GM21723 (cell line): ENCODE results near the gene PITRM1.

Source experiments
- ATAC-seq: cut with Tn5 transposase; IDR thresholded peaks from one replicate; pipeline ENCODE4 v1.9.1; 2021; ENCODE audit warnings: mild to moderate bottlenecking, moderate library complexity; ENCODE audit not compliant: unreplicated experiment

Gene PITRM1

DNA sequence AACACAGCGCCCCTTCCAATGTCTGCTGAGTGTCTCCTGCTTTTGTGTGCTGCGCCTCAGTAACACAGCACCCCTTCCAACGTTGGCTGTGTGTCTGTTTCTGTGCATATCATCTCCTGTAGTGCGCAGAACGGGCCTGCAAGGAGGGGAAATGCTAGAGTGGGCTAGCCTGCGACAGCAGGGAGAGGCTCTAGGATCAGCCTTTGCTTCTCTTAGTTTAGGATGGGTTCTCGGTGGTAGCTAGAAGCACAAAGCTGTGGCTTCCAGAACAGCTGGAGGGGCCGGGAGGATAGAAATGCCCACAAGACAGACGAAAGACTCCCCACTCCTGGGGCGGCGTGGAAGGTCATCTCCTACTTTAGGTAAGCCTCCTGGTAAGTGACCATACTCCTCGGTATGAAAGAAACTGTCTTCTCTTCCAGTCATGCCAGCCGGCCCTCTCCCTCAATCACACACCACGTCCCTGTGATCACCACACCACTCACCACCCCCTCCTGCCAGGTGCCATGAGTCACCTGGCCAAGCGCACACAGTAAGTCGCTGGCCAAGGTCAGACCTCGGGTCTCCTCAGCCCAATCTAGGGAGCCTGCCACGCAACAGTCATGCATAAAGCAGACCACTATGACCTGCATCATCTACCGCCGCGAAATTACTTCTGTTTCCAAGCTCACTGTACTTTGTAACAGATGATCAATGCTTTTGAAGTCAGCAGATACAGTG, 4.8 kb downstream of the PITRM1 start:
- ATAC-seq, result no peak

DNA sequence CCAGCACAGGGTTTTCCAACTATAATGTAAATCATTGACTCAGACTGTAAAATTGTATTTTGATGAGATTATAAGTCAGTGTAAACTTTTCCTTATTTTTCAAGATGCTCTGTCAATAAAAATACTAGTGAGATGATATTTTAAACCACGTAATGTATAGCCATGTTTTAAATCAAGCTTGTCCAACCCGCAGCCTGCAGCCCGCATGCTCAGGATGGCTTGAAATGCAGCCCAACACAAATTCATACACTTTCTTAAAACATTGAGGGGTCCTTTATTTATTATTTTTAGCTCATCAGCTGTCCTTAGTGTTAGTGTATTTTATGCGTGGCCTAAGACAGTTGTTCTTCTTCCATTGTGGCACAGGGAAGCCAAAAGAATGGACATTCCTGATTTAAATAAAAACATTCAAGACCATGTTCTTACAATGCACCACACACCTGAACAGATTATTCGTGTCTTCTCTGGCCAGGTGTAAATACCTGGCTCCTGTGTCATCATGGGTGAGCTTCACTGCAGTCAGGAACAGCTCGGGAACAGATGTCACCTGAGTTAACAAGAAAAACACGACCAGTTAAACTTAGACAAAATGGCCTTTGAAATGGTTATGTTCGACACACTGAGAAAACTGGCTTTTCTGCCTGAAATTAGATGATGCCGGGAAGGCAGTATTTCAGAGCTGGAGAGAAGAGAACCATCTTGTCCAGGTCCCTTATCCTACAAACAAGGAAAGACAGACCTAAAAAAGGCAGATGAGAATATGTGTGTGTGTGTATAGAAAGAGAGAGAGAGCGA, 5.9 kb downstream of the PITRM1 start:
- no peak for ATAC-seq

DNA sequence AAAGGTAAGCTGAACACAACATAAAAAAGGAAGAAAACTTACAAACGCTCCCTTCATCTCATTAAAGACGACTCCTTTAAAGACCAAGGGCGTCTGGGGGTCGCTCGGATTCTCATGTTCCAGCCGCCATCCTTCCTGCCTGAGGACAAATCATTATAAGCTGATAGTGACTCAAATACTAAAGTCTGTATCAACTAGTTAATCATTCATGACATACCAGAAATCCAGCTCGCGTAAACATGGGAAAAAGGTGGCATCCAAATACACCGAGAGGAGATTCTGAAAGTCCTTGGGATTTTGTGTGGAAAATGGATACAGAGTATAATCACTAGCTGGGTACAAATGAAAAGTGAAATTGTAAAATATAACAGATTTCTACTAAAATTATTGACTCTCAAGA, 7.4 kb downstream of the PITRM1 start:
- no peak for ATAC-seq

DNA sequence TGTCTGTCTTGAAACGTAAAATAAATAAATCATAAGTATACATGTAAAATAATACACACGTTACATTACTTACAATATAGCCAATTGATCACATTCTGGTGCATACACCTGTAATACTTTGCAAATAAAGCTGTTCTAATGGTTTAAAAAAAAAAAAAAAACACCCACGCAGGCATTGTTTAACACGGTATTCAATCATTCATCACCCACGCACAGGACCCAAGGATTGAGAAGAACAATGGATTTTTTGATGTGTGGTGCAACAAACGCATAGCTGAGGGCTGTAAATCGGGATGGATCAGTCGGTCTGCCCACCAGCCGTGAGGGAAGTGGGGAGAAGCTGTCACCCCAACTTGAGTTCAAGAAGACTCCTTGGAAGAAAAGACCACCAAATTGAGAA, 8.7 kb downstream of the PITRM1 start:
- ATAC-seq, result no peak

DNA sequence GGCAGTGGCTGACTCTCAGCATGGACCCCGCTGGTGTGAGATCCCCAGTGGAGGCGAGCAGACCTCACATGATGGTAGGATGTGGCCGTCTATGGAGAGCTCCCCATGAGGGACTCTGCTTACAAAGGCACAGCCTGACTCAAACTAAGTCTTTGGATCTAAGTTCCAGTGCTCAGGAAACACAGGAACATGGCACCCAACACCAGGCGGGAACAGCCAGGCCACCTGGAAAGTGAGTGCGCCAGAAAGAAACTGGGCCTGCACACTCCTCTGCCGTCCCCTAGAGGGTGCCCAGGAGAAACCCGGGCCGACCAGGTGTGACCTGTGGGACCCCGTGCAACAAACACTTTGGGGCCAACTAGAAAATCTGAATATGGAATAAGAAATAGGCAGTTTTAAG, 10.0 kb downstream of the PITRM1 start:
- no peak for ATAC-seq

DNA sequence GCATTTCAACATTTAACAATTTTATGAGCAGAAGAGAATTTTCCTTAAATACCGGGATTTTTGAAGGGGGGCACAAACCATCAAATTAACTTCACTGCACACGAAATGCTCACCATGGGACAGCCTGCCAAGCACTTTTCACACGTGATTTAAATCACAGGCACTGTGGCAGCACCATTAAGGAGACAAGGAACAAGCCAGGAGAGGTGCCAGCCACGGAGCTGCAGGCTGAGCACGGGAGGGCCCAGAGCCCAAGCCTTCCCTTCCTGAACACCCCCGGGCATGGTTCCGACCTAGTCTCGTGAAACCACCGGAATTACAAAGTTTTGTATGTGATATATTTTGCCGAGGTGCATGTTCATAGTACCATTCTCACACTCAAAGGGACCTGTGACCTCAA, 13.4 kb downstream of the PITRM1 start:
- no peak for ATAC-seq

DNA sequence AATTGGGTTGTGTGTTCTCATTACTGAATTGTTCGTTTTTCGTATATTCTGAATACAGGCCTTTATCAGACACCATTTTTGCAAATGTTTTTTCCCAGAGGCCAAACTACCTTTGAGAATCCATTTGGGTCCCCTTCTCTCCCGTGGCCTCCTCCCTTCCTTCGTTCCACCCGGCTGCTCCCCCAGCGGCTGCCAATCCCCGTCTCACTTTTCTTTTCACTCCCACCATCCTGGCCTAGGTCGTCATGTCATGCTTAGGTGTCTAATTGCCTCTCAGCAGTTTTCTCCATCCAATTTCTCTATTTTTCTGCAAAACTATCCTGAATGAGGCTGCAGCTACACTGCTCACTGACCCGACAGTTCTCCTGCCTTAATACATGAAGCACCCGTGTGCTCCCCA, 17.9 kb downstream of the PITRM1 start:
- no peak for ATAC-seq

DNA sequence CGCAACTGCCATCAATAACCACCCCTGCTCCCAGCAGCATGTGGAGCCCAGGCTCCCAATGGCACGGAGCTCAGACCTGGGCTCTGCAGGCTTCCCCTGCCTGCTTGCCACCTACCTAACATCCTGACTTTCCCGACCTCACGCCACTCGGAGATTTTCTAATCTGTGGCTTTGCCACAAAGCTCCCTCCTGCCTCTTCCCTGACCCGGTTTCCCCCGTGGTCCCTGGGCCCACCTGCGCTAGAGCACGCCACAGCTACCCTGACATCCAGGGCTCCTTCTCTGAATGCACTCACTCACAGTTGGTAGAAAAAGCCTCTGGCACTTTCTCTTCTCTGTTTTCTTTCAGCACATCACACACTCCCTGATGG, 20.0 kb downstream of the PITRM1 start:
- ATAC-seq, result no peak

DNA sequence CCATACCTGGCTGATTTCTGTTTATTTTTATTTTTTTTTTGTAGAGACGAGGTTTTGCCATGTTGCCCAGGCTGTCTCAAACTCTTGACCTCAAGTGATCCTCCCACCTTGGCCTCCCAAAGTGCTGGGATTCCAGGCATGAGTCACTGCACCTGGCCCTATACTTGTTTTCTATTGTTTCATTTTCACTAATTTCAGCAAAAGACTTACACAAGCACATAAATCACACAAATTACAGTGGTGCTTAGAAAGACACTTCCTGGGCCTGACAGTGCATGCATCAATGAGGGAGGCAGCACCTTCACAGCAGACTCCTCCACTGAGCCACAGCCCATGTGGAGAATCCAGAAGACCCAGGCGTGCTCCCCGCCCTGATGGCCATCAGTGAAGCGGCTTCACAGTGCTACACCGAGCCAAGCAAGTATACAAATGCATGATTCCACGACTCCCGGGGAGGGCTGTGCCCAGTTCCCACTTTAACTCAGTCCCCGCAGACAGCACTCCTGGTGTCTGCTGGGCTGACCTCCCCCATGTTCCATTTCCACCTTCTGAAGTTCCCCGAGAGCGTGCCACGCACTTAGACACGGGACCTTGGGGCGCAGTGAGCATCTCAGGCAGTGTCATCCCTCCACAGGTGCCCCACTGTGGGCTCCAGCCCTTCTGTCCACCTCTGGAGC, 20.6 kb downstream of the PITRM1 start:
- no peak for ATAC-seq

DNA sequence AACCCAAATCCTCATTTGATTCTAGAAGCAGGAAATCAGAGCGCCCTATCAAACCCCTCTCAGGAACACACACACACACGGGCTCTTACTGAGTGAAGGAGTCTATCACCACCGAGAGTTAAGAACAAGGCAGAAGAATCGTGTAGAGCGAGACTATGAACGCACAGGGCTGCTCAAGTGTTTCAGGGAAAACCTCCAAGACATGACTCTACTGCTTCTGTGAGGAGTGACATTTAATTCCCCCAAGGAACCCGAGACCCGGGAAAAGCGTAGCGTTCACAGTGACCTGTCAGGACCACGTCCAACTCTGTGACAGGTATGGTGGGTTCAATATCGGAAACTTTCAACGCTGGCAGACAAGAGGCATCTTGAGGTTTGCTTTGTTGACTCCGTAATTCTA, 21.6 kb downstream of the PITRM1 start:
- ATAC-seq, result no peak

DNA sequence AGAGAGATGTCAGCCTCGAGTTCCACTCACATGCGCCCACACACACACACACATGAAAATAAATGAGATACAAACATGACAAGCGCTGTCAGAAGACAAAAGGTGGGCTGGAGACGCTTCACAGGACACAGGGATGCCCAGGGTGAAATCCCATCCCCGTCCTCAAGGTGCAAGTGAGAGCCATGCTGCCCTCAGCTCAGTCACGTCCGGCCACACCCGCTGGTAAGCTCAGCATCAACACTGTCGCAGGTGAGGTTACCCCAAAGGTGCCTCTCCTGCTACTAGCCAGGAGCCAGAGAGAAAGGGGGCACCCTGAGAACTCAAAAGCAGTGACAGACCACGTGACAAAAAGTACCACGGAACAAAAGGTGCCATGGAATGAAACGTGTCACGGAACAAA, 22.2 kb downstream of the PITRM1 start:
- no peak for ATAC-seq

DNA sequence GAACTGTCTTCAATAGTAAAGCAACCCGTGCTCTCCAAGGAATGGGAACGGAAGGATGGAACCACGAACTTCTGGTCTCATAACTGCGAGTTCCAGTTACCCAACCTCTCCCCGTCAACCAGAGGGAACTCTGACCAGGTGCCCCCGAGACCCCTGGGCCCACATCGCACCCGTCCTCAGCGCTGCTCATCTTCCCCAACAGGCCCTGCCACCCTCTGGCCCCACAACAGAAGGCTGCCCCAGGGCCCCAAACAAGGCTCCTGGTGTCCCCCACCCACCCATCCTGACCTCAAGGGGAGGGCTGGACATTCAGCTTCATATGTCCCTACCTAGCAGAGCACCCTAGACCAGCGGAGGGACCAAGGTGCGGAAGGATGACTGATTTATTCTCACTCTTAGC, 22.7 kb downstream of the PITRM1 start:
- ATAC-seq, result no peak

DNA sequence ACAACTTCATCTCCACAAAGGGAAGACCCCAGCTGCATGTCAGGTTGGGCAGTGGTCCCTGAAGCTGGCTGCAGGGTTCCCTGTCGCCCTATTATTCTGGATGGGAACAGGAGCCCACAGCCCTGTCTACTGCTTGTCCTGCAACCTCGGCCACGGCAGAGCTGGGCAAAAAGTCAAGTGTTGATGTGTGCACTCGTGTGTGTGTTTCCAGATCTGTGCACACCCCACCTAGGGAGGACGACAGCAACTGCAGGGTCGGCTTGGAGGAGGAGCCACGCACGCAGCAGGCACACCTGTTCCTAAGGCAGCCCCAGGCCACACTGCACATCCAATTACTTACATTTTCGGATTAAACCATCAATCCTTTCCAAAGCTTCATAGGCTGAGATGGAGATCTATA, 23.6 kb downstream of the PITRM1 start:
- ATAC-seq, result no peak

DNA sequence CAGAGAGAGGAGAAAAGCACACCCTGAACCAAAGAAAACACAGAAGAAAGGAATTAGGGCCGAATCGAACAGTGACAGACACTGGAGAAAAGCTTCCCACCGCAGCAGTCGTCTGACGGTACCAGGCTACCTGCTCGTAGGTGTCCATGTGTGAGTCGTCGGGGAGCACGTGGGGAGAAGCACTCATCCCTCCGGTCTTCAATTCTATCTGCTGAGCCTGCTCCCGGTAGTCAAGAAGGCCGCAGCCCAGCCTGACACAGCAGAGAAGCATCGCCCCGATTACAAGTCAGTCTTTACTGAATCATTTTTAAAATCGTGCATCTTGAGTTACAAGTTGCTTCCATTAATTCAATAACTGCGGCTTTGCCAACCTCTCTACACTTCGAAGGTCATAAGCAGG, 24.5 kb downstream of the PITRM1 start:
- no peak for ATAC-seq

DNA sequence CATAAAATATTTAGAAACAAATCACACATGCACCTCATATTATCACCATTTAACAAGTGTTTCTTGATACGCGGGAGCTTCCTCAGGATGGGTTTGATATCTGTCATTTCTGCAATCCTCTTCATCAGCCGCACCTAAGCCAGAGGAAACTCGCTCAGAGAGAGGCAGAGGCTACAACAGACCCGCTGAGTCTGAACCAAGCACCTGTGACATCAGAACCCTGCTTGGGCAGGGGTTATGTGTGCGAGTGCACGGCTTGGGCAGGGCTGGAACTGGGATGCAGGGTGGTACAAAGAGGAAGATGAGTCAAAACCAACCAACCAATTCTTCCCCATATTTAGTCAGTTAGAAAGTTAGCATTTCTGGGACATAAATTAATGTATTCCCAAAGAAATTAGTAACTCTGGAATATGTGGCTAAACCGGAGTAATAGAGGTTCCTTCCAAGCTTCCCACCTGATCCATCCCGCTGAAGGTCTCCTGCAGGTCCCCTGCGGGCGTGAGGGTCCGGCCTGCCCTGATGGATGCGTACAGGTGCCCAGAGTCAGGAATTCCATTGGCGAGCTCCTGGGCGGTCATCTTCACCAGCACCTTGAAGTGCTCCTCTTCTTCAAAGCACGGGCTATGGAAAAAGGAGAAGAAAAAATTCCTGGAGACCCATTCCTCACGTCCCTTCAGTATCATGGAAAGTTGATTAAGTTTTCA, 25.3 kb downstream of the PITRM1 start:
- ATAC-seq, result no peak

DNA sequence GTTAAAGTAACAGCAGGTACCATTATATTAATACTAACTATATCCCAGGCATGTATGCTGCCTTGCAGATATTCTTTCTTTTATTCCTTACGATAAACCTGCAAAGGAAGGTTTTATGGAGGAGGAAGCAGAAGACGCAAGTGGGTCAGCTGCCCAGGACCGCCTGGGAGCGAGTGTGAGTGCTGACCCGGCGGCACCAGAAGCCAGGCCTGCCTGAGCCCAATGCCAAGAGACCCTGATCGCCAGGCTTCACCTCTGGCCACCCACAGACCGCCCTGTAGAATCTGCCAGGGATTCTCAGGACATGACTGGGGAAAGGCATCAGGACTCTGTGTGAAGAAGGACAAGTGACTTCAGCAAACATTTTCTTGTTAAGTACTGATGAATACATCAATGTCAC, 26.3 kb downstream of the PITRM1 start:
- no peak for ATAC-seq

DNA sequence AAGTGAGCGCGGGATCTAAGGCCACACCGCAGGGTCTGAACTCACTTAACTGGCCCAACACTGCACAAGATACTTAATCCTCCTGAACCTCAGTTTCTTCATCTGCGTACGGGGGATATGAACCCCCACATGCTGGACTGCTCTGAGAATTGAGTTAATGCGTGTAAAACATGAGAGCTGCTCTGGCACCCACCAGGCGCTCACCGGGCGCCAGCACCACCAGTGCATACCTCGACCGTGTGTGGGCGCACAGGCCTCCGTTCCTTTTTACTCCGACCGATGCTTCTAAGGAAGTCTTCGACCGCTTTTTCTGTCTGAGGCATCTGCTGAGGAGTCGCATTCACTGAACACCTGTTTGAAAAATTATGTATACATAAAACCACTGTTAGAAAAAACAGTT, 27.2 kb downstream of the PITRM1 start:
- no peak for ATAC-seq

DNA sequence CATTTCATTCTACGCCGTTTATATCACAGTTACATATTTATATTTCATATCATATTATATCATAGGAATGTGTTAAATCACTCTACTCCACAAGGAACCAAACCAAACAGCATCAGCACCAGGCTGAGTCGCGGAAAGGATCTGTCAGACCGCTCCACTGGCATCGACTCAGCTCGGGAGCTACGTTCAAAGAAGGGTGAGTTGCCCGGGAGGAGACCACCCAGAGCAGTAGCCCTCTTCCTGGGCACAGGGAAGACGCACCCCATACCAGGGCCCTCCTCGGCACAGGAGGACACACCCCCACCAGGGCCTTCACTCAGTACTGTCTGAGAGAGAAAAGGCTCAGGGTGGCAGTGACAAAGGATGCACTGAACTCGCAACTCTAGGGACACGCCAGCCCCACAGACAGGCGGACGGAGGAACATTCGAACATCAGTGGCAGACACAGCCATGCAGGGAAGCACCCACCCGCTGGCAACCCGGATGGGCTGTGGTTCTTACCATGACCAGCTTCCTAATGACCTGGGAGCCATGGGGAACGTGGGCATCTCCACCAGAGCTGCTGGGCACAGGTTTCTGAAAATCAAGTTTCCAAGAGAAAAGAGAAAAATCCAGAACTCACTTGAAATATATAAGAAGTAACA, 28.7 kb downstream of the PITRM1 start:
- ATAC-seq, result no peak

DNA sequence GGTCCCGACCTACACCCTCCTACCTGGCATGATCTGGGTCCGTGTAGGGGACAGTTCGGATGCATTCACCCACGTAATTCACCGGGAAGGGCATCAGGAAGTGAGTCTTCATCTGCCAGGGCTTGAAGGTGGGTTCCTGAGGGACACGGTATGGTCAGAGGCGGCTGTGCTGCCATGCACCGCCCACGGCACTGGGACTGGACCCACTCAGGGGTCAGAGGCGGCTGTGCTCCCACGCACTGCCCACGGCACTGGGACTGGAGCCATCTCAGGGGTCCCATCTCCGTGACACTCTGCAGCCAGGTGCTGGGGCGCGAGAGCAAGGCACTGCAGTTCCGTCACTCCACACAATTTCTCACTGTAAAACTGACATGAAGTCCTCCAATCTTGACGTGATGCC, 29.2 kb downstream of the PITRM1 start:
- ATAC-seq, result no peak

DNA sequence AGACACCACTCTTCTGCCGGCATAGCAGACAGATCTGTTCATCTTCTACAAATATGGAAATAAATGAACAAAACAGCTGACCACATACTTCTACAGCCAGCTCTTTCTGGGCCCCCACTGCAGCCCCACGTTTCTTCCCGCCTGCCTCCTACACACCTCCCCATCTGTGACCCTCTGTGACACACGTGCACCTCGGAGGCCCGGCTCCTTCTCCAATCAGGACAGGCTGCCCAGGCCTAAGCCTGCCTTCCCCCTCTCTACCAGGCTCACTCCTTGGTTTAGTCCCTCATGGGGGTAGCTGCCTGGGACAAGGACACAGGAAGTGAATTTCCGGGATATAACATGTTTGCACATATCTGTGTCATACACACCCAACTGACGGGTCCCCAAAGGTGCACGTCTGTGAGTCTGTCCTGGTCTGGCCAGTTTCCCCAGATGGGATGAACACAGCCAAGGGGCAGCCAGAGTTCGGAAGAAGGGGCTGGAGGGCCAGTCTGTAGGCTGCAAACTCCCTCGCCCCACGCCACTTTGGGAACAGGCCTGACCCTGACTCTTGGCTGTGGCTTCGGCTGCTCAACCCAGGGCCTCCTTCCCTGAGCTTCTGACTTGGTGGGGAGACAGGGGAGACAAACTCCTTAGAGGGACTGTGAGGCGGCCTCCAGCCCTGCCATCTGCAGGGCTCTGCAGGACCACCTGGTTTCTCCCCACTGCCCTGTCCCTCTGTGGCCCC, 30.3 kb downstream of the PITRM1 start:
- ATAC-seq, result no peak
